Measurements from ENCODE around the gene ZSCAN5A.
"Not testable (repeated sequence)": the region's sequence is repeated elsewhere in the genome, so short reads cannot be mapped to it uniquely, and the experiment has no call there.

ZSCAN5A gene

GRCh38 chr19:56221442-56221841, 93.2 kb downstream of the ZSCAN5A start:
- DNase-seq (ENCODE audit: low read depth) = peak; percentile 2
- TF ChIP-seq, protein P1, sequence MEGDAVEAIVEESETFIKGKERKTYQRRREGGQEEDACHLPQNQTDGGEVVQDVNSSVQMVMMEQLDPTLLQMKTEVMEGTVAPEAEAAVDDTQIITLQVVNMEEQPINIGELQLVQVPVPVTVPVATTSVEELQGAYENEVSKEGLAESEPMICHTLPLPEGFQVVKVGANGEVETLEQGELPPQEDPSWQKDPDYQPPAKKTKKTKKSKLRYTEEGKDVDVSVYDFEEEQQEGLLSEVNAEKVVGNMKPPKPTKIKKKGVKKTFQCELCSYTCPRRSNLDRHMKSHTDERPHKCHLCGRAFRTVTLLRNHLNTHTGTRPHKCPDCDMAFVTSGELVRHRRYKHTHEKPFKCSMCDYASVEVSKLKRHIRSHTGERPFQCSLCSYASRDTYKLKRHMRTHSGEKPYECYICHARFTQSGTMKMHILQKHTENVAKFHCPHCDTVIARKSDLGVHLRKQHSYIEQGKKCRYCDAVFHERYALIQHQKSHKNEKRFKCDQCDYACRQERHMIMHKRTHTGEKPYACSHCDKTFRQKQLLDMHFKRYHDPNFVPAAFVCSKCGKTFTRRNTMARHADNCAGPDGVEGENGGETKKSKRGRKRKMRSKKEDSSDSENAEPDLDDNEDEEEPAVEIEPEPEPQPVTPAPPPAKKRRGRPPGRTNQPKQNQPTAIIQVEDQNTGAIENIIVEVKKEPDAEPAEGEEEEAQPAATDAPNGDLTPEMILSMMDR (IDR thresholded peaks at IDR 0.05; ENCODE audit: low read depth, low read length) = peak; percentile 20

DNA sequence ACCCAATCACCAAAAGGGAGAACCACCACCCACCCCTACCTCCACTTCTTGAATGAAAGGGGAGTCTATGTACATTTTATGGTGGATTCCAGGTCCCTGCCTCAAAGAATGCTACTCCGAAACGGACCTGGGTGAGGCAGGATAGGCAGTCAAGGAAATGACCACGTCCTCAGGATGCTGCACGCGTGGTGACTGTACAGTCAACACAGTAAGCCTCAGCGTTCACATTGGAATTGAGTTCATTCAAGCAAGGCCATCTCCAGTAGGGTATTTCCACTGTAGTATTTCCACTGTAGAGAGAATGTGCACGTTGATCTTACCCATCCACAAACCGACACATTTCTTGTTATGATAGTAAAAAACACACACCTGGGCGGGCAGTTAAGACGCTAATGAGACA, 95.7 kb downstream of the ZSCAN5A start:
- TF ChIP-seq MYC (IDR thresholded peaks at IDR 0.05; ENCODE audit: low read depth, low read length) = no peak
- no peak for TF ChIP-seq POLR2A (IDR thresholded peaks at IDR 0.05; ENCODE audit: extremely low read depth, insufficient read length)
- TF ChIP-seq, protein P2, sequence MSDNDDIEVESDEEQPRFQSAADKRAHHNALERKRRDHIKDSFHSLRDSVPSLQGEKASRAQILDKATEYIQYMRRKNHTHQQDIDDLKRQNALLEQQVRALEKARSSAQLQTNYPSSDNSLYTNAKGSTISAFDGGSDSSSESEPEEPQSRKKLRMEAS (IDR thresholded peaks at IDR 0.05; ENCODE audit: low read depth, low read length) = no peak
- TF ChIP-seq, protein P1 (IDR thresholded peaks at IDR 0.05; ENCODE audit: low read depth, low read length) = no peak
- no peak for DNase-seq (ENCODE audit: low read depth)
- no peak overlapping the region for H3K4me3 ChIP-seq (ENCODE audit: low read depth, low read length)

More at GRCh38 chr19:56221442-56221841, 93.2 kb downstream of the ZSCAN5A start:
- not testable (repeated sequence) for H3K4me3 ChIP-seq (ENCODE audit: low read depth, low read length)

GRCh38 chr19:56217039-56217949, 97.3 kb downstream of the ZSCAN5A start:
- no peak for TF ChIP-seq MYC (IDR thresholded peaks at IDR 0.05; ENCODE audit: low read depth, low read length)
- TF ChIP-seq, protein P1 (IDR thresholded peaks at IDR 0.05; ENCODE audit: low read depth, low read length) = no peak
- TF ChIP-seq, protein P2 (IDR thresholded peaks at IDR 0.05; ENCODE audit: low read depth, low read length) = no peak
- no peak for TF ChIP-seq POLR2A (IDR thresholded peaks at IDR 0.05; ENCODE audit: extremely low read depth, insufficient read length)
- no peak overlapping the region for H3K4me3 ChIP-seq (ENCODE audit: low read depth, low read length)
- no peak for DNase-seq (ENCODE audit: low read depth)

GRCh38 chr19:56211718-56212117, 102.9 kb downstream of the ZSCAN5A start:
- no peak for DNase-seq (ENCODE audit: low read depth)
- H3K4me3 ChIP-seq (ENCODE audit: low read depth, low read length) = no peak overlapping the region
- TF ChIP-seq, protein P1 (IDR thresholded peaks at IDR 0.05; ENCODE audit: low read depth, low read length) = no peak
- TF ChIP-seq POLR2A (IDR thresholded peaks at IDR 0.05; ENCODE audit: extremely low read depth, insufficient read length) (no peak), MYC (IDR thresholded peaks at IDR 0.05; ENCODE audit: low read depth, low read length) (no peak)
- TF ChIP-seq, protein P2 (IDR thresholded peaks at IDR 0.05; ENCODE audit: low read depth, low read length) = no peak

DNA sequence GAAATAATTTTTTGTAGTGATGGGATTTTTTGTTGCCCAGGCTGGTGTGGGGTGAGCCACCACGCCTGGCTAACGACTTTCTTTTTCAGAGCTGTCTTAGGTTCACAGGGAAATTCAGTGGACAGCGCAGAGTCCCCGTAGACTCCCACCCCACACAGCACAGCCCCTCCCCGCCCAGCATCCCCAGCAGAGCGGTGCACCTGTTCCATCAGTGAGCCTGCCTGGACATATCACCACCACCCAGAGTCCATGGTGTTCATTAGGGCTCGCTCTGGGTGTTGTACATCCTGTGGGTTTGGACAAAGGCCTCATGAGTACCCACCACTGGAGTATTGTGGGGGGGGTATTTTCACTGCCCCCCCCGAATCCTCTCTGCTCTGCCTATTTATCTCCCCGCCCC, 104.6 kb downstream of the ZSCAN5A start:
- not testable (repeated sequence) for DNase-seq (ENCODE audit: low read depth); H3K4me3 ChIP-seq (ENCODE audit: low read depth, low read length)

DNA sequence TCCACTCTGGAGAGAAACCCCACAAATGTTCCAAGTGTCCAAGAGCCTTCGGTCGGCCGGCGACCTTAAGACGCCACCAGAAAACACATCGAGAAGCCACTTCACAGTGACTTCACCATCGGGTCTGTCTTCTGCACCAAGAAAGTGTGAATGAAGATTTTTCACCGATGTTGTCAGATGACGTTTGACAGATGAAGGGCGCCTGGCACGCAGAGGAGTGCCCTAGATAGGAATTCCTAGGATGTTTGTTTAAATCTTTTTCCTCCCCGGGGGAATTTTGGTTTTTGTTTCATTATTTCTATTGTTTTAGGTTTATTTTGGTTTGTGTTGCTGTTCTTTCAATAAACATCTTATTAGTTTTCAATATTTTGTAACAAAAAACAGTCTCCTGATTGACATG, 105.5 kb downstream of the ZSCAN5A start:
- DNase-seq (ENCODE audit: low read depth) = no peak
- H3K4me3 ChIP-seq (ENCODE audit: low read depth, low read length) = no peak overlapping the region
- TF ChIP-seq POLR2A (IDR thresholded peaks at IDR 0.05; ENCODE audit: extremely low read depth, insufficient read length) (no peak), MYC (IDR thresholded peaks at IDR 0.05; ENCODE audit: low read depth, low read length) (no peak)
- TF ChIP-seq, protein P2 (IDR thresholded peaks at IDR 0.05; ENCODE audit: low read depth, low read length) = no peak
- TF ChIP-seq, protein P1 (IDR thresholded peaks at IDR 0.05; ENCODE audit: low read depth, low read length) = no peak

GRCh38 chr19:56207581-56207980, 107.1 kb downstream of the ZSCAN5A start:
- H3K4me3 ChIP-seq (ENCODE audit: low read depth, low read length); DNase-seq (ENCODE audit: low read depth): not testable (repeated sequence)
